H1 (cell line): ENCODE data around the gene MYO7B. TPM values are rescaled to one million over a fixed set of nuclear protein-coding genes. Genes with fewer than 3 reads are reported as not detected.
A peak's percentile ranks its signal among the peaks of the same experiment; 100 is the strongest.

Source experiments
- CTCF ChIA-PET: fragments of 300-600 bp; sonication (Branson Sonifier 250); formaldehyde crosslinking; loops from one replicate; lab custom pipeline; 2021; ENCODE audit not compliant: partially characterized antibody; lab: Charles Lee
- POLR2A ChIA-PET: fragments of 300-600 bp; sonication (Branson Sonifier 250); formaldehyde crosslinking; loops from one replicate; lab custom pipeline; 2021; ENCODE audit warnings: inconsistent platforms; ENCODE audit not compliant: partially characterized antibody; lab: Charles Lee
- DNase-seq, 2 experiments: peaks; one replicate each; pipeline versions ENCODE4 v3.0.0 to v3.0.0-alpha.2; 2010 to 2022; ENCODE audit warnings: low spot score in 2 of 2, low read depth in 1 of 2, mixed read lengths in 1 of 2
- FAIRE-seq: peaks from 2 replicates; lab custom pipeline; 2011; peaks lifted over from hg19 to GRCh38; lab: Jason Lieb, UNC
- H2AFZ ChIP-seq: 2 replicates; pipeline ENCODE4 v1.8.1; 2012; ENCODE audit warnings: low read length, inconsistent platforms
- H2AK5ac ChIP-seq: 2 replicates; pipeline ENCODE4 v1.6.1; 2013; ENCODE audit warnings: low read depth, low read length
- H2BK120ac ChIP-seq: replicated peaks from 2 replicates; pipeline ENCODE3; 2013; ENCODE audit warnings: low read depth, low read length, inconsistent platforms
- H2BK12ac ChIP-seq: 2 replicates; pipeline ENCODE4 v1.6.1; 2013; ENCODE audit warnings: low read depth, low read length
- H2BK15ac ChIP-seq: 2 replicates; pipeline ENCODE4 v1.6.1; 2013; ENCODE audit warnings: low read length
- H2BK20ac ChIP-seq: 2 replicates; pipeline ENCODE4 v1.6.1; 2013; ENCODE audit warnings: low read length
- H2BK5ac ChIP-seq: 2 replicates; pipeline ENCODE4 v1.6.1; 2013; ENCODE audit warnings: low read depth, low read length
- H3K14ac ChIP-seq: 2 replicates; pipeline ENCODE4 v1.6.1; 2013; ENCODE audit warnings: inconsistent platforms; ENCODE audit not compliant: insufficient read length
- H3K18ac ChIP-seq: 2 replicates; pipeline ENCODE4 v1.6.1; 2013; ENCODE audit warnings: low read length; ENCODE audit errors: extremely low read depth
- H3K23ac ChIP-seq: 2 replicates; pipeline ENCODE4 v1.6.1; 2013; ENCODE audit warnings: inconsistent platforms; ENCODE audit not compliant: insufficient read length
- H3K23me2 ChIP-seq: 2 replicates; pipeline ENCODE4 v1.6.1; 2013; ENCODE audit warnings: low read depth, low read length
- H3K27ac ChIP-seq: 2 replicates; pipeline ENCODE4 v1.6.1; 2011; ENCODE audit warnings: low read depth, low read length, inconsistent platforms
- H3K27me3 ChIP-seq, 4 experiments: replicated peaks in 1 of 4; 1 replicate in 1 of 4; 2 replicates in 3 of 4; pipeline versions ENCODE4 v1.6.1 to v1.8.1; 2011 to 2013; ENCODE audit warnings: low read length in 3 of 4, mild to moderate bottlenecking in 3 of 4, inconsistent platforms in 2 of 4, mixed read lengths in 2 of 4, moderate library complexity in 1 of 4; ENCODE audit not compliant: control insufficient read depth in 3 of 4, insufficient read depth in 3 of 4; ENCODE audit errors: extremely low read depth in 1 of 4
- H3K36me3 ChIP-seq, 4 experiments: 2 replicates each; pipeline versions ENCODE4 v1.6.1 to v1.8.1; 2011 to 2013; ENCODE audit warnings: mild to moderate bottlenecking in 4 of 4, low read length in 3 of 4, moderate library complexity in 2 of 4, control low read depth in 1 of 4, inconsistent platforms in 1 of 4; ENCODE audit not compliant: insufficient read depth in 4 of 4, control insufficient read depth in 2 of 4
- H3K4ac ChIP-seq: replicated peaks from 2 replicates; pipeline ENCODE3; 2013; ENCODE audit warnings: low read length, low read depth, mixed read lengths, inconsistent platforms; ENCODE audit not compliant: insufficient read length
- H3K4me1 ChIP-seq, 4 experiments: replicated peaks in 1 of 4; 1 replicate in 1 of 4; 2 replicates in 3 of 4; pipeline versions ENCODE4 v1.6.1 to v1.8.1; 2011 to 2013; ENCODE audit warnings: low read length in 3 of 4, inconsistent platforms in 2 of 4, mixed read lengths in 1 of 4; ENCODE audit not compliant: insufficient read depth in 4 of 4, control insufficient read depth in 3 of 4
- H3K4me2 ChIP-seq, 2 experiments: 2 replicates each; pipeline versions ENCODE4 v1.6.1 to v1.8.1; 2011 to 2013; ENCODE audit warnings: low read depth in 2 of 2, low read length in 2 of 2, control low read depth in 1 of 2, inconsistent platforms in 1 of 2, mild to moderate bottlenecking in 1 of 2; ENCODE audit not compliant: insufficient read depth in 1 of 2
- H3K4me3 ChIP-seq, 4 experiments: fragments of 200-600, 300-600 bp in 1 of 4; sonication (generic), shearing (Covaris generic), sonication (Bioruptor Twin) in 1 of 4; 2 replicates each; pipeline versions ENCODE4 v1.5.1 to v1.8.1; 2011 to 2016; ENCODE audit warnings: low read length in 4 of 4, low read depth in 3 of 4, control low read depth in 2 of 4, inconsistent platforms in 2 of 4, mild to moderate bottlenecking in 2 of 4, mixed read lengths in 1 of 4, moderate library complexity in 1 of 4; ENCODE audit not compliant: insufficient read depth in 2 of 4; ENCODE audit errors: extremely low read depth in 1 of 4
- H3K56ac ChIP-seq: replicated peaks from 2 replicates; pipeline ENCODE3; 2013; ENCODE audit warnings: low read depth, mild to moderate bottlenecking, mixed read lengths, low read length, inconsistent platforms; ENCODE audit not compliant: insufficient read length
- H3K79me1 ChIP-seq: 2 replicates; pipeline ENCODE4 v1.6.1; 2013; ENCODE audit warnings: low read depth, low read length, control low read depth
- H3K79me2 ChIP-seq, 2 experiments: 2 replicates each; pipeline versions ENCODE4 v1.6.1 to v1.8.1; 2012 to 2013; ENCODE audit warnings: low read length in 2 of 2, mild to moderate bottlenecking in 2 of 2, inconsistent platforms in 1 of 2; ENCODE audit not compliant: insufficient read depth in 2 of 2, control insufficient read depth in 1 of 2
- H3K9ac ChIP-seq, 4 experiments: replicated peaks in 1 of 4; 1 replicate in 1 of 4; 2 replicates in 3 of 4; pipeline versions ENCODE4 v1.6.1 to v1.8.1; 2011 to 2013; ENCODE audit warnings: low read depth in 3 of 4, low read length in 3 of 4, control low read depth in 2 of 4, mild to moderate bottlenecking in 2 of 4, moderate library complexity in 2 of 4, inconsistent platforms in 1 of 4; ENCODE audit errors: extremely low read depth in 1 of 4
- H3K9me3 ChIP-seq, 2 experiments: 2 replicates each; pipeline versions ENCODE4 v1.6.1 to v1.8.1; 2012 to 2013; ENCODE audit warnings: mild to moderate bottlenecking in 2 of 2, moderate library complexity in 2 of 2, control low read depth in 1 of 2, inconsistent platforms in 1 of 2, low read depth in 1 of 2, low read length in 1 of 2, mixed read lengths in 1 of 2; ENCODE audit not compliant: insufficient read depth in 2 of 2
- H4K20me1 ChIP-seq, 2 experiments: replicated peaks in 1 of 2; 2 replicates each; pipeline versions ENCODE3 to v1.8.1; 2011 to 2013; ENCODE audit warnings: inconsistent platforms in 2 of 2, low read length in 2 of 2, mild to moderate bottlenecking in 1 of 2; ENCODE audit not compliant: insufficient read depth in 2 of 2, control insufficient read depth in 1 of 2
- H4K5ac ChIP-seq: 2 replicates; pipeline ENCODE4 v1.6.1; 2013; ENCODE audit warnings: low read length, low read depth, mixed read lengths, inconsistent platforms; ENCODE audit not compliant: insufficient read length
- H4K8ac ChIP-seq: 2 replicates; pipeline ENCODE4 v1.8.0; 2013; ENCODE audit warnings: mild to moderate bottlenecking, moderate library complexity, low read length, inconsistent platforms; ENCODE audit not compliant: insufficient read depth; ENCODE audit errors: extremely low read depth
- H4K91ac ChIP-seq: replicated peaks from 2 replicates; pipeline ENCODE3; 2013; ENCODE audit warnings: low read length, mixed read lengths, inconsistent platforms; ENCODE audit not compliant: insufficient read length
- BCL11A ChIP-seq, 2 experiments: IDR thresholded peaks; one replicate each; pipeline ENCODE4 v1.6.1; 2011; ENCODE audit warnings: low read depth in 2 of 2, low read length in 2 of 2, mild to moderate bottlenecking in 2 of 2
- CBX5 ChIP-seq: fragments of 300-800, 300-1000 bp; sonication (generic); IDR thresholded peaks from 2 replicates; pipeline ENCODE4 v1.7.1; 2016; ENCODE audit warnings: antibody characterized with exemption, low read length, low read depth
- CHD1 ChIP-seq: IDR thresholded peaks from 2 replicates; pipeline ENCODE4 v1.6.1; 2012; ENCODE audit warnings: low read depth, low read length, improper control_type of control experiment
- CREB1 ChIP-seq: IDR thresholded peaks from 2 replicates; pipeline ENCODE4 v1.6.1; 2012; ENCODE audit warnings: inconsistent platforms
- GABPA ChIP-seq: IDR thresholded peaks from 2 replicates; pipeline ENCODE4 v1.6.1; 2011; ENCODE audit warnings: mild to moderate bottlenecking, low read length, moderate library complexity, borderline replicate concordance; ENCODE audit not compliant: insufficient read depth
- KDM5A ChIP-seq: fragments of 200-600 bp; IDR thresholded peaks from 2 replicates; pipeline ENCODE4 v1.7.1; 2012; ENCODE audit warnings: mild to moderate bottlenecking, low read length, inconsistent platforms, mixed read lengths
- SP1 ChIP-seq: IDR thresholded peaks from 2 replicates; pipeline ENCODE4 v1.6.1; 2011; ENCODE audit warnings: low read depth, low read length
- SP4 ChIP-seq: IDR thresholded peaks from 2 replicates; pipeline ENCODE4 v1.6.1; 2012; ENCODE audit warnings: low read length, inconsistent platforms
- WGBS, 2 experiments: shearing (Covaris generic) in 1 of 2; methylation state at CpG; one replicate each; pipeline versions ENCODE4 v1.1.6 to v1.1.7; 2013 to 2015; ENCODE audit warnings: low lambda C conversion rate in 2 of 2, mixed read lengths in 2 of 2, inconsistent platforms in 1 of 2, low coverage in 1 of 2, missing lambda C conversion rate in 1 of 2; ENCODE audit not compliant: insufficient replicate concordance in 2 of 2, insufficient coverage in 1 of 2, insufficient read length in 1 of 2; ENCODE audit errors: extremely low coverage in 1 of 2, missing lambda C conversion rate in 1 of 2; 5-methylcytosine and 5-hydroxymethylcytosine counted together
- polyA plus RNA-seq, 7 experiments: library from polyadenylated mRNA; depleted of rRNA in 3 of 7; stranded (reverse) in 5 of 7; unstranded in 2 of 7; fragments of >200 nt in 5 of 7; fragments of 200-250 nt in 2 of 7; gene quantifications; 1 replicate in 5 of 7; 2 replicates in 1 of 7; 4 replicates in 1 of 7; pipeline versions ENCODE4 v1.2.1 to v1.2.3, GENCODE V29; 2011 to 2013; ENCODE audit warnings: missing spikeins in 2 of 7, mixed read lengths in 2 of 7
- total RNA-seq: library from RNA; stranded (reverse); fragmentation: NEBNext Ultra II Directional; extraction: Animal tissue kit (Norgen Biotek cat#: 25700); gene quantifications from 2 replicates; pipeline ENCODE4 v1.2.1, GENCODE V29; 2021
- TF ChIP-seq, protein P1 (sequence below): IDR thresholded peaks from 2 replicates; pipeline ENCODE4 v1.6.1; 2011; ENCODE audit warnings: low read length, improper control_type of control experiment

Gene MYO7B
- total and polyA plus RNA-seq, 2 of the 8 experiments (the other 6 are each of a cell fraction or from before 2014, with no cell fraction given) = not detected

DNA sequence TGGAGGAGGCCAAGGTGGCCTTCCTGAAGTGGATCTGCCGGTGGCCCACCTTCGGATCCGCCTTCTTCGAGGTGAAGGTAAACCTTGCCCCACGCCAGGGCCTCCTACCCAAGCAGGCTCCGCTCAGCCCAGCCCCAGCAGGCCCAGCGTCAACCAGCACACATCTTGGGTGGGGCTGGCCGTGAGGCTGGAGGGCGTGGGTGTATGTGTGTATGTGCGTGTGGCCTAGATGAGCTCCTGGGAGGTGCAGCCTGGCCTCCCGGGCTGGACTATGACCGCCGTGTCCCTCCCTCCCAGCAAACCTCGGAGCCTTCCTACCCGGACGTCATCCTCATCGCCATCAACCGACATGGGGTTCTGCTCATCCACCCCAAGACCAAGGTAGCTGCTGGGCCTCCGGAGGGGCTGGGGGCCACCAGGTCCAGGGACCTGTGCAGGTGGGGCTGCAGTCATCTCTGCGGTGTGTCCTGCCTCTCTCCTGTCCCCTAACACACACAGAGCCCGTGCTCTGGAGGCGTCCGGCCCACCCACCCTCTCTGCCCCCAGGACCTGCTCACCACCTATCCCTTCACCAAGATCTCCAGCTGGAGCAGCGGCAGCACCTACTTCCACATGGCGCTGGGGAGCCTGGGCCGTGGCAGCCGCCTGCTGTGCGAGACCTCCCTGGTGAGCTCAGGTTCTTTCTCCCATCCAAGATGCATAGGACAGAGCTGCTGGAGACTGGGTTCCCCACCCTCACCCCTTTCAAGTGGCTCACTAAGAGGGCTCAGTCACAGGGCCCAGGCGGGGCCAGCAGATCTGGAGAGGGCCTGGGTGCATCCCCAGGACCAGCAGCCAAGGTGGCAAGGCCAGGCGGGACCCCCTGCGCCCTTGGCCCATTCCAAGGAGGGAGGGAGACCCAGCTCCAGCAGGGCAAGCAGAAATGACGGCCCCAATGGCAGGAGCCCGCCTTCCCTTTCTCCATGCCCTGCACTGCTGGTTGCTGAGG is 101.1 kb downstream of the MYO7B start:
- Histone ChIP-seq H4K91ac (peak overlapping the region; percentile 53), H2BK15ac (peak overlapping the region; percentile 61; the same call in 1 of the 2 replicates), H3K56ac (no peak overlapping the region), H3K4me2 (no peak overlapping the region), H2BK120ac (peak overlapping the region; percentile 41), H3K4me1 (peaks cover 0 to 19% (median 7%) of the 10 kb centered on the region in 4 experiments; a peak in 6 of 7 replicates), H2BK5ac (peak overlapping the region; percentile 47), H3K9ac (no peak overlapping the region), H2AK5ac (0 out of 2 replicates have a peak overlapping the region, but pooled peaks have one; percentile 24), H2BK20ac (no peak overlapping the region), H3K4ac (no peak overlapping the region), H3K4me3 (no peak overlapping the region), H3K36me3 (no peaks in the 10 kb centered on the region), H4K20me1 (no peaks in the 10 kb centered on the region), H2BK12ac (peak overlapping the region; percentile 75; the same call in 1 of the 2 replicates), H3K27me3 (no peaks in the 10 kb centered on the region), H3K9me3 (no peaks in the 10 kb centered on the region), H2AFZ (no peak overlapping the region), H3K14ac (no peak overlapping the region), H4K5ac (no peak overlapping the region), H3K79me1 (no peaks in the 10 kb centered on the region), H3K23me2 (no peaks in the 10 kb centered on the region), H3K23ac (no peak overlapping the region), H3K27ac (no peak overlapping the region), H4K8ac (peak overlapping the region; percentile 40; the same call in 1 of the 2 replicates), H3K79me2 (no peaks in the 10 kb centered on the region), H3K18ac (peak overlapping the region; percentile 78)
- 93% methylated on average over 25 of the region's 33 CpGs; no CpG with 5 or more reads in 1 of the 2 experiments for WGBS, 2 experiments
- no peak for DNase-seq
- ChIA-PET POLR2A (no interaction called here), CTCF (interaction anchor here (1.6 to 9.8 kb wide), 3 partner anchors 9 to 44 kb away, joined by 3 to 114 read pairs (median 59); partner anchors contain the start of gene GPR17)
- FAIRE-seq = no peak
- no peak for TF ChIP-seq SP4
- TF ChIP-seq CHD1 = no peak
- no peak for TF ChIP-seq CREB1
- no peak for TF ChIP-seq SP1
- no peak for TF ChIP-seq CBX5
- TF ChIP-seq BCL11A (IDR thresholded peaks at IDR 0.05; ENCODE audit: low read depth in 2 of 2, low read length in 2 of 2) = no peak
- TF ChIP-seq KDM5A = no peak
- TF ChIP-seq, protein P1, sequence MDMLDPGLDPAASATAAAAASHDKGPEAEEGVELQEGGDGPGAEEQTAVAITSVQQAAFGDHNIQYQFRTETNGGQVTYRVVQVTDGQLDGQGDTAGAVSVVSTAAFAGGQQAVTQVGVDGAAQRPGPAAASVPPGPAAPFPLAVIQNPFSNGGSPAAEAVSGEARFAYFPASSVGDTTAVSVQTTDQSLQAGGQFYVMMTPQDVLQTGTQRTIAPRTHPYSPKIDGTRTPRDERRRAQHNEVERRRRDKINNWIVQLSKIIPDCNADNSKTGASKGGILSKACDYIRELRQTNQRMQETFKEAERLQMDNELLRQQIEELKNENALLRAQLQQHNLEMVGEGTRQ = no peak
- TF ChIP-seq GABPA = no peak
